Esophagus squamous epithelium (tissue), 4 donors: ENCODE results near the gene ALDH3A2.

Experiments
- POLR2A ChIP-seq, 4 donors: fragments of 450-650 bp; IDR thresholded peaks; one replicate each; pipeline ENCODE4 v1.6.1; 2017; ENCODE audit warnings: antibody characterized with exemption in 4 of 4, mild to moderate bottlenecking in 4 of 4, moderate library complexity in 3 of 4
- TF ChIP-seq, protein P1 (sequence below), 6 experiments: fragments of 450-650 bp in 4 of 6; fragments of 200-600 bp in 2 of 6; sonication (generic) in 2 of 6; IDR thresholded peaks; one replicate each; pipeline ENCODE4 v1.5.1; 2016 to 2019; ENCODE audit warnings: antibody characterized with exemption in 6 of 6, mild to moderate bottlenecking in 4 of 6, moderate library complexity in 4 of 6

DNA sequence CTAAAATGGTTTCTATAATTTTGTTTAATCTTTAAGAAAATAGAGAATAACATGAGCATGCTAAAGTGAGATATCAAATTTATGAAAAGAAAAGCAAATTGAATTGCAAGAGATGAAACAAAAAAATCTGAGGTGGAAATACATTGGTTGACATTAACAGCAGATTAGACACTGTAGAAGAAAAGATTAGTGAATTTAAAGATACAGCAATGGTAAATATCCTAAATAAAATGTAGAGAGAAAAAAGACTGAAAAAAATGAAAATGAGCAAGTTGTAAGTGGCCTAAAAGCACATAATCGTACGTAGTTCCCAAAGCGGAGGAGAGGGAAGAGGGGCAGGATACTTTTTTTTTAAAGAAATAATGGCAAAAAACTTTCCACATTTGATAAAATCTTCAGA is 30.5 kb upstream of the ALDH3A2 start:
- TF ChIP-seq POLR2A (IDR thresholded peaks at IDR 0.05) = no peak
- TF ChIP-seq, protein P1, sequence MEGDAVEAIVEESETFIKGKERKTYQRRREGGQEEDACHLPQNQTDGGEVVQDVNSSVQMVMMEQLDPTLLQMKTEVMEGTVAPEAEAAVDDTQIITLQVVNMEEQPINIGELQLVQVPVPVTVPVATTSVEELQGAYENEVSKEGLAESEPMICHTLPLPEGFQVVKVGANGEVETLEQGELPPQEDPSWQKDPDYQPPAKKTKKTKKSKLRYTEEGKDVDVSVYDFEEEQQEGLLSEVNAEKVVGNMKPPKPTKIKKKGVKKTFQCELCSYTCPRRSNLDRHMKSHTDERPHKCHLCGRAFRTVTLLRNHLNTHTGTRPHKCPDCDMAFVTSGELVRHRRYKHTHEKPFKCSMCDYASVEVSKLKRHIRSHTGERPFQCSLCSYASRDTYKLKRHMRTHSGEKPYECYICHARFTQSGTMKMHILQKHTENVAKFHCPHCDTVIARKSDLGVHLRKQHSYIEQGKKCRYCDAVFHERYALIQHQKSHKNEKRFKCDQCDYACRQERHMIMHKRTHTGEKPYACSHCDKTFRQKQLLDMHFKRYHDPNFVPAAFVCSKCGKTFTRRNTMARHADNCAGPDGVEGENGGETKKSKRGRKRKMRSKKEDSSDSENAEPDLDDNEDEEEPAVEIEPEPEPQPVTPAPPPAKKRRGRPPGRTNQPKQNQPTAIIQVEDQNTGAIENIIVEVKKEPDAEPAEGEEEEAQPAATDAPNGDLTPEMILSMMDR (IDR thresholded peaks at IDR 0.05) = no peak
